Measurements from ENCODE around the gene ADCY5. TPM values are rescaled to one million over a fixed set of nuclear protein-coding genes. Genes with fewer than 3 reads are reported as not detected.

ADCY5 gene
- total RNA-seq, 2 donors from 2014 or later: 5.6 to 7.8 TPM

DNA sequence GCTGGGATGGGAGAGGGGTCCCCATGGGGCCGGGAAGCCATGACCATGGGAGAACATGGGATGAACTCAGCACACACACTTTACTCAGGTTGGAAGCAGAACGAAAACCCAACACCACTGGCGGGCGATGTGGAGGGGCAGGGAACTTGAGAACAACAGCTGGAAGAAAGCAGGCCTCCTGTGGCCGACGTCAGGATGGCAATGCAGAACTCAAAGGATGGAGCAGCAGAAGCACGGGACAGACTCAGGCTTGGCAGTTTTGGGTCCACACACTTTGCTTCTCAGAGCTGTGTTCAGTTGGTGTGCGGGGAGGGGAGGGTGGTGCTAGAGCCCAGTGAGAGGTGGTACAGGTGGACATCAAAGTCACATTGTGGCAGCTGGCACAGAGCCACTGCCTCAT is 166.4 kb downstream of the ADCY5 start:
- H3K36me3 ChIP-seq: no peaks in the 10 kb centered on the region
- H3K9me3 ChIP-seq: no peaks in the 10 kb centered on the region
- H3K27me3 ChIP-seq: no peaks in the 10 kb centered on the region
- intact Hi-C loops (cut with DNase I): no loop called here
- DNase-seq: no peak
- no peaks in the 10 kb centered on the region for H3K4me1 ChIP-seq
- no peak for TF ChIP-seq CTCF (IDR thresholded peaks at IDR 0.05)
- no peak overlapping the region for H3K9ac ChIP-seq (ENCODE audit: low read depth in 2 of 2, low read length in 2 of 2)
- H3K4me3 ChIP-seq: no peak overlapping the region
- no peak overlapping the region for H3K27ac ChIP-seq

DNA sequence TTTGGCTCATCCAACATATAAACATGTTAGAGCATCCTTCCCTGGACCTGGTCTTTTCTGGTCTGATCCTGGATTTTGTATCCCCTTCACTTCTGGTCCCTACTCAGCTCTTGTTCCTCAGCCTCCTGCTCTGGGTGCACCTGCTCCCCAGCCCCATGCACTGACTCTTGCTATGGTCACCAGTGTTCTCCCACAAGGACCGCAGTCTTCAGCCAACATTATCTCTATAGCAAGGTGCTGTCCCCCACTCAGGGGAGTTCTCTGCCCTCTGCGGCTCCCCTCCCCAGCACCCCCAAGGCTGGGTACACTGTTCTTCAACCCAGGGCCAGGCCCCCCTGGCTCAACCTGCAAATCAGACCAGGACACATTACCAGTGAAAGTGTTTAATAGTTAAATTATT is 167.0 kb downstream of the ADCY5 start:
- no peaks in the 10 kb centered on the region for H3K4me1 ChIP-seq
- no peak overlapping the region for H3K27ac ChIP-seq
- no peaks in the 10 kb centered on the region for H3K9me3 ChIP-seq
- intact Hi-C loops (cut with DNase I): no loop called here
- no peak overlapping the region for H3K9ac ChIP-seq (ENCODE audit: low read depth in 2 of 2, low read length in 2 of 2)
- no peak for DNase-seq
- TF ChIP-seq CTCF (IDR thresholded peaks at IDR 0.05): no peak
- H3K4me3 ChIP-seq: no peak overlapping the region
- H3K36me3 ChIP-seq: no peaks in the 10 kb centered on the region
- H3K27me3 ChIP-seq: no peaks in the 10 kb centered on the region

DNA sequence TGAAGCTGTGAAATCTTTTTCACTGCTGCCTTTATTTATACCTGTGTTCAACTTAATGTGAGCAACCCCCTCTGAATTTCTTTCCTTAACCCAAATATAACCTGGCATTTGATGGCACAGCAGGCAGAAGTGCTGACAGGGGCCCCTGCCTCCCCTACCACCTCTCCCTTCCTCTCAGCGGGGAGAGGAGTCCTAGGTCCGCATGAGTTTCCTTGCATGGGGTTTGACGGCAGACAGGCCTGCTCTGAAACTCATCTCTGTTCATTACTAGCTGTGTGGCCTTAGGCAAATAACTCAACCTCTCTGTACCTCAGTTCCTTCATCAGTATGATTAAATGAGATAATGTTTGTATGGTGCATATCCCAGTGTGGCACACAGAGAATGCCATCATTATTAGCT is 167.5 kb downstream of the ADCY5 start:
- Histone ChIP-seq H3K4me3 (no peak overlapping the region), H3K9me3 (no peaks in the 10 kb centered on the region), H3K27ac (no peak overlapping the region), H3K4me1 (no peaks in the 10 kb centered on the region), H3K9ac (ENCODE audit: low read depth in 2 of 2, low read length in 2 of 2) (no peak overlapping the region), H3K36me3 (no peaks in the 10 kb centered on the region), H3K27me3 (no peaks in the 10 kb centered on the region)
- intact Hi-C loops (cut with DNase I): no loop called here
- TF ChIP-seq CTCF (IDR thresholded peaks at IDR 0.05): no peak
- DNase-seq: no peak

DNA sequence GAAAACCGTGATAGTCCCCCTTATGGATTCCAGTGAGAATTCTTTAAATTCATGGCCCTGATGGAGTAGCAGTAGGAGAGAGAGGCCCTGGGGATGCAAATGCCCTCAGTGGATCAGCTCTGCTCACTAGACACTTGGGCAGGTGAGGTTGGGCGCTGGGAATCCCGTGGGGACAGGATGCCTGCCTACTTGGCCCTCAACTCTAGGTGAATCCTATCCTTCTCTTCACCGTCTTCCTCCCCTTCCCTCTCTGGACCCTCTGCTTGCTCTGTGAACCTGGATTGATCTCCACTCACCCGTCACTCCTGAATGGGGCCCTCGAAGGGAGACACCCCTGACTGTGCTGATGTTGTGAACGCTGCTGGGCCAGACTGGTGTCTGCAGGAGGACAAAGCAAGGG is 169.8 kb downstream of the ADCY5 start:
- Histone ChIP-seq H3K9ac (ENCODE audit: low read depth in 2 of 2, low read length in 2 of 2) (no peak overlapping the region), H3K27me3 (no peaks in the 10 kb centered on the region), H3K4me3 (no peak overlapping the region), H3K27ac (no peak overlapping the region), H3K4me1 (no peaks in the 10 kb centered on the region), H3K9me3 (no peaks in the 10 kb centered on the region), H3K36me3 (no peaks in the 10 kb centered on the region)
- no peak for DNase-seq
- intact Hi-C loops (cut with DNase I): no loop called here
- no peak for TF ChIP-seq CTCF (IDR thresholded peaks at IDR 0.05)

GRCh38 chr3:123278446-123278845 is 170.4 kb downstream of the ADCY5 start:
- TF ChIP-seq CTCF (IDR thresholded peaks at IDR 0.05): no peak
- no peaks in the 10 kb centered on the region for H3K27me3 ChIP-seq
- H3K36me3 ChIP-seq: no peaks in the 10 kb centered on the region
- H3K4me1 ChIP-seq: no peaks in the 10 kb centered on the region
- H3K4me3 ChIP-seq: no peak overlapping the region
- no peaks in the 10 kb centered on the region for H3K9me3 ChIP-seq
- H3K9ac ChIP-seq (ENCODE audit: low read depth in 2 of 2, low read length in 2 of 2): no peak overlapping the region
- DNase-seq: no peak
- no peak overlapping the region for H3K27ac ChIP-seq
- intact Hi-C loops (cut with DNase I): no loop called here

- Histone ChIP-seq H3K9ac (ENCODE audit: low read depth in 2 of 2, low read length in 2 of 2) (no peak overlapping the region), H3K9me3 (no peaks in the 10 kb centered on the region), H3K27ac (no peak overlapping the region), H3K27me3 (no peaks in the 10 kb centered on the region), H3K36me3 (no peaks in the 10 kb centered on the region), H3K4me3 (no peak overlapping the region), H3K4me1 (no peaks in the 10 kb centered on the region)
- TF ChIP-seq CTCF (IDR thresholded peaks at IDR 0.05): no peak
- DNase-seq: no peak
- intact Hi-C loops (cut with DNase I): no loop called here
Observed at GRCh38 chr3:123277106-123277505, 171.8 kb downstream of the ADCY5 start.
